GM18505 (cell line): Measurements from ENCODE around the gene GTSE1.
A peak's percentile ranks its signal among the peaks of the same experiment; 100 is the strongest.

Source experiments
- ATAC-seq: cut with Tn5 transposase; IDR thresholded peaks from one replicate; pipeline ENCODE4 v1.9.1; 2021; ENCODE audit not compliant: unreplicated experiment
- POLR2A ChIP-seq: IDR thresholded peaks from 4 replicates; pipeline ENCODE4 v1.6.1; 2011; ENCODE audit warnings: borderline replicate concordance; ENCODE audit not compliant: insufficient read depth, insufficient read length; ENCODE audit errors: extremely low read depth

GTSE1 gene

GRCh38 chr22:46336119-46337078 lies 39.7 kb downstream of the GTSE1 start:
- ATAC-seq = peak; percentile 12
- no peak for TF ChIP-seq POLR2A

GRCh38 chr22:46337870-46338269 lies 41.2 kb downstream of the GTSE1 start:
- TF ChIP-seq POLR2A = no peak
- ATAC-seq = no peak

- no peak for ATAC-seq
- no peak for TF ChIP-seq POLR2A
Measured at GRCh38 chr22:46338636-46339035, 42.0 kb downstream of the GTSE1 start.

- TF ChIP-seq POLR2A = no peak
- no peak for ATAC-seq
Measured at GRCh38 chr22:46339956-46340355, 43.3 kb downstream of the GTSE1 start.

GRCh38 chr22:46340676-46341075 lies 44.0 kb downstream of the GTSE1 start:
- no peak for ATAC-seq
- TF ChIP-seq POLR2A = no peak

- no peak for ATAC-seq
- TF ChIP-seq POLR2A = no peak
Measured at GRCh38 chr22:46346680-46347405, 50.2 kb downstream of the GTSE1 start.

GRCh38 chr22:46347646-46348045 lies 51.0 kb downstream of the GTSE1 start:
- no peak for TF ChIP-seq POLR2A
- ATAC-seq = no peak

GRCh38 chr22:46348099-46348695 lies 51.5 kb downstream of the GTSE1 start:
- TF ChIP-seq POLR2A = no peak

GRCh38 chr22:46349238-46349637 lies 52.6 kb downstream of the GTSE1 start:
- no peak for TF ChIP-seq POLR2A
- no peak for ATAC-seq

More at GRCh38 chr22:46348099-46348695, 51.5 kb downstream of the GTSE1 start:
- ATAC-seq = no peak

GRCh38 chr22:46349681-46350080 lies 53.0 kb downstream of the GTSE1 start:
- TF ChIP-seq POLR2A = no peak
- ATAC-seq = no peak

- no peak for TF ChIP-seq POLR2A
- no peak for ATAC-seq
Measured at GRCh38 chr22:46350121-46350520, 53.5 kb downstream of the GTSE1 start.

- ATAC-seq = no peak
- no peak for TF ChIP-seq POLR2A
Measured at GRCh38 chr22:46350646-46351045, 54.0 kb downstream of the GTSE1 start.

GRCh38 chr22:46351131-46351735 lies 54.6 kb downstream of the GTSE1 start:
- TF ChIP-seq POLR2A = no peak
- ATAC-seq = no peak

- TF ChIP-seq POLR2A = no peak
- no peak for ATAC-seq
Measured at GRCh38 chr22:46351767-46352166, 55.1 kb downstream of the GTSE1 start.

GRCh38 chr22:46352276-46352675 lies 55.6 kb downstream of the GTSE1 start:
- no peak for TF ChIP-seq POLR2A
- no peak for ATAC-seq
